ENCODE measurements around the gene CD101.
A peak's percentile ranks its signal among the peaks of the same experiment; 100 is the strongest.

The CD101 gene, protein sequence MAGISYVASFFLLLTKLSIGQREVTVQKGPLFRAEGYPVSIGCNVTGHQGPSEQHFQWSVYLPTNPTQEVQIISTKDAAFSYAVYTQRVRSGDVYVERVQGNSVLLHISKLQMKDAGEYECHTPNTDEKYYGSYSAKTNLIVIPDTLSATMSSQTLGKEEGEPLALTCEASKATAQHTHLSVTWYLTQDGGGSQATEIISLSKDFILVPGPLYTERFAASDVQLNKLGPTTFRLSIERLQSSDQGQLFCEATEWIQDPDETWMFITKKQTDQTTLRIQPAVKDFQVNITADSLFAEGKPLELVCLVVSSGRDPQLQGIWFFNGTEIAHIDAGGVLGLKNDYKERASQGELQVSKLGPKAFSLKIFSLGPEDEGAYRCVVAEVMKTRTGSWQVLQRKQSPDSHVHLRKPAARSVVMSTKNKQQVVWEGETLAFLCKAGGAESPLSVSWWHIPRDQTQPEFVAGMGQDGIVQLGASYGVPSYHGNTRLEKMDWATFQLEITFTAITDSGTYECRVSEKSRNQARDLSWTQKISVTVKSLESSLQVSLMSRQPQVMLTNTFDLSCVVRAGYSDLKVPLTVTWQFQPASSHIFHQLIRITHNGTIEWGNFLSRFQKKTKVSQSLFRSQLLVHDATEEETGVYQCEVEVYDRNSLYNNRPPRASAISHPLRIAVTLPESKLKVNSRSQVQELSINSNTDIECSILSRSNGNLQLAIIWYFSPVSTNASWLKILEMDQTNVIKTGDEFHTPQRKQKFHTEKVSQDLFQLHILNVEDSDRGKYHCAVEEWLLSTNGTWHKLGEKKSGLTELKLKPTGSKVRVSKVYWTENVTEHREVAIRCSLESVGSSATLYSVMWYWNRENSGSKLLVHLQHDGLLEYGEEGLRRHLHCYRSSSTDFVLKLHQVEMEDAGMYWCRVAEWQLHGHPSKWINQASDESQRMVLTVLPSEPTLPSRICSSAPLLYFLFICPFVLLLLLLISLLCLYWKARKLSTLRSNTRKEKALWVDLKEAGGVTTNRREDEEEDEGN

DNA sequence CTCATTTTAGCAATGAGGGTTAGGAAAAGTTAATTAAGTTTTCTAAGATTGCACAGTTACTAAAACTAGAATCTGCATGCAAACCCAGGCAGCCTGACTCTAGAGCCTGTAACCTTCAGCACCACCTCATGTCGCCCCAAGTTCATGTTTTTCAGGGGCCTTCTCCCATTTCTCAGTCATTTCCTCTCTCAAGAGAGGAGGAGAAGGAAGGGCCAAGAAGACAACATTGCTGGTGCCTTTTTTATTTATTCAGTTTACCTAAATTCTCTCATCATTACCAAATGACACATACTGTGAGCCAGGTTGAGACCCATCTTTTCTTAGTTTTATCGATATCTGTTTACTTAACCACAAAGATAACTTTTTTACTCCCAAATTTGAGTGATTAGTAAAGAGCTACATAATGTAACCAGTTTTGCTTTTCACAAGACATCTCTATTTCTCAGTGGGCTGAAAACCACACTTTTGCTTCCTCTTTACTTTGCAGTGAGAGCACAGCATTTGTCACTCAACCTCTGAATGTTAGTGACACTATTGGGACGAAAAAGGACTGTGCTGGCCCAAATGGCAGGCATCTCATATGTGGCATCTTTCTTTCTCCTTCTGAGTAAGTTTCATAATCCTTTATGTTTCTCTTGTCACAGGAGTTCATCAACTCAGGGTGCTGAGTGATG, at the start of gene CD101:
CD101 (plus strand) TSS at position 507 of the 674 bp plus-strand sequence; CDS start at position 565, 58 bp downstream.
- in situ Hi-C loops (cut with MboI; ENCODE audit: low sequenced_read_pairs, unreplicated experiment) = no loop called here
- TF ChIP-seq, protein P1, sequence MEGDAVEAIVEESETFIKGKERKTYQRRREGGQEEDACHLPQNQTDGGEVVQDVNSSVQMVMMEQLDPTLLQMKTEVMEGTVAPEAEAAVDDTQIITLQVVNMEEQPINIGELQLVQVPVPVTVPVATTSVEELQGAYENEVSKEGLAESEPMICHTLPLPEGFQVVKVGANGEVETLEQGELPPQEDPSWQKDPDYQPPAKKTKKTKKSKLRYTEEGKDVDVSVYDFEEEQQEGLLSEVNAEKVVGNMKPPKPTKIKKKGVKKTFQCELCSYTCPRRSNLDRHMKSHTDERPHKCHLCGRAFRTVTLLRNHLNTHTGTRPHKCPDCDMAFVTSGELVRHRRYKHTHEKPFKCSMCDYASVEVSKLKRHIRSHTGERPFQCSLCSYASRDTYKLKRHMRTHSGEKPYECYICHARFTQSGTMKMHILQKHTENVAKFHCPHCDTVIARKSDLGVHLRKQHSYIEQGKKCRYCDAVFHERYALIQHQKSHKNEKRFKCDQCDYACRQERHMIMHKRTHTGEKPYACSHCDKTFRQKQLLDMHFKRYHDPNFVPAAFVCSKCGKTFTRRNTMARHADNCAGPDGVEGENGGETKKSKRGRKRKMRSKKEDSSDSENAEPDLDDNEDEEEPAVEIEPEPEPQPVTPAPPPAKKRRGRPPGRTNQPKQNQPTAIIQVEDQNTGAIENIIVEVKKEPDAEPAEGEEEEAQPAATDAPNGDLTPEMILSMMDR (IDR thresholded peaks at IDR 0.05; ENCODE audit: borderline replicate concordance, control extremely low read depth, extremely low read depth, insufficient read depth, missing control alignments) = no peak

DNA sequence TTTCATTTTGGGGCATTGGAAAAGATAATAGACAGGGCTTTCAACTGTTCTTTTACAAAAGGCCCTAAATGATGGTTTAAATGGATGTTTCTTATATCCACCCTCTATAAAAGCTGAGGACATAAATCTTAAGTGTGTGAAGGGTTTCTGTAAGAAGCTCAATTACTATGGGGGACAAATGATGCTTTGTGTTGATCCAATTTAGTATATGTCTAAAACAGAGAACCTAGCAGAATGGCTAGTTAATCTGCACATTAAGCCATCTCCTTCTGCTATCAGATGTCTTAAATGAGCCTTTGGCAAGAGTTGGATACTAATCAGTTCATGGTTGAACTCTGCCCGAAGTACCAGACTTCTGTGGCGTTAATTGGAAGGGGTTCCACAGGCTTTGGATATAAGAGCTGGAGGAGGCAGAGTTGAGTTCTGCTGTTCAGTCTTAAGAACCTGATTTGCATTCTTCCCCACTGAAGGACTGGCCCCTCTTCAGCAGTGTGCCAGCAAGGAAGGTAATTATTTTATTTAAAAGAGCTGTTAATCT, 48.8 kb upstream of the CD101 start:
- TF ChIP-seq, protein P1 (IDR thresholded peaks at IDR 0.05; ENCODE audit: borderline replicate concordance, control extremely low read depth, extremely low read depth, insufficient read depth, missing control alignments) = no peak
- in situ Hi-C loops (cut with MboI; ENCODE audit: low sequenced_read_pairs, unreplicated experiment) = no loop called here
- DNase-seq (ENCODE audit: low spot score) = no peak

More for the DNA sequence above, at the start of gene CD101:
- DNase-seq (ENCODE audit: low spot score) = peak; percentile 66

DNA sequence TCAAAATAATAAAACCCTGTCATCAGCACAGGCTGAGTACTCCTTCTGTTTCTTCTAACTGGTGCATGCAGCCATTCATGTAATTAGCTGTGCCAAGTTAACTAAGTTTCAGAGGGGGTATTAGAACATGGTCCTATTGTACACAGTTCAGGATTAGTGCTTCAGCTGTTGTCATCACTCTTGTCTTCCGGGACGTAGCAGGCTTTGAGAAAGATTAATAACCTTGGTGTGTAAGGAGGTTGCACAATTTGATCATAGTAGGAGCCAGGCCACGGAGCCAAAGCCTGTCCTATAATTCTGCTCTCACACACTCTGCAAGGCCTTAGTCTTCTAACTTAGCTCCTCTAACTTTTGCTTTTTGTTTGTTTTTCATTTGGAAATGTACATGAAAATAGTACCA, 47.1 kb upstream of the CD101 start:
- in situ Hi-C loops (cut with MboI; ENCODE audit: low sequenced_read_pairs, unreplicated experiment) = no loop called here
- DNase-seq (ENCODE audit: low spot score) = no peak
- TF ChIP-seq, protein P1 (IDR thresholded peaks at IDR 0.05; ENCODE audit: borderline replicate concordance, control extremely low read depth, extremely low read depth, insufficient read depth, missing control alignments) = no peak

DNA sequence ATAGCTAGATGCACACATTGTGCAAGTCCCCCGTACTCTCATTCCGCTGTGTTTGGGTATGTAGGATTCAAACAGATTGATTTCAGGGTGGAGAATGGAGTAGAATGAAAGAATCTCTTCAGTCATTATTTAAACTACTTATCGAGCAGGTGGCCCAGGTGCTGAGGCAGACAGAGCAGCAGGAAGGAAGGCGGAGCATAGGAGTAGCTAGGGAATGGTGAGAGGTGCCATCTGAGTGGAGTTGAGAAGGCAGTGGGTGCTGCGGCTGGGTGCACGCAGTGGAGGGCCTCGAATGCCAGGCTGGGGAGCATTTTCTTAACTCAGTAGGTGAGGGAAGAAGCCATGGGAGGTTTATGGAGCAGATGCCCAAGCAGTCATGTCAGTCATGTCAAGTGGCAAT, 45.2 kb upstream of the CD101 start:
- in situ Hi-C loops (cut with MboI; ENCODE audit: low sequenced_read_pairs, unreplicated experiment) = no loop called here
- no peak for DNase-seq (ENCODE audit: low spot score)
- TF ChIP-seq, protein P1 (IDR thresholded peaks at IDR 0.05; ENCODE audit: borderline replicate concordance, control extremely low read depth, extremely low read depth, insufficient read depth, missing control alignments) = no peak

DNA sequence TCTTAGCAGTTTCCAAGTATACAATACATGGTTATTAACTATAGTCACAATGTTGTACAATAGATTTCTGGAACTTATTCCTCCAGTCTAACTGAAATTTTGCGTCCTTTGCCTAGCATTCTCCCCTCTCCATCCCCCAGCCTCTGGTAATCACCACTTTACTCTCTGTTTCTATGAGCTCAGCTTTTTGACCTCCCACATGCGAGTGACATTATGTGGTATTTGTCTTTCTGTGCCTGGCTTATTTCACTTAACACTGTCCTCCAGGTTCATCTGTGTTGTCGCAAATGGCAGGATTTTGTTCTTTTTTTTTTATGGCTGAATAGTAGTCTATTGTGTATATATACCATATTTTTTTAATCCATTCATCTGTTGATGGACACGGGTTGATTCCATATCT, 43.9 kb upstream of the CD101 start:
- in situ Hi-C loops (cut with MboI; ENCODE audit: low sequenced_read_pairs, unreplicated experiment) = no loop called here
- TF ChIP-seq, protein P1 (IDR thresholded peaks at IDR 0.05; ENCODE audit: borderline replicate concordance, control extremely low read depth, extremely low read depth, insufficient read depth, missing control alignments) = no peak
- DNase-seq (ENCODE audit: low spot score) = no peak

DNA sequence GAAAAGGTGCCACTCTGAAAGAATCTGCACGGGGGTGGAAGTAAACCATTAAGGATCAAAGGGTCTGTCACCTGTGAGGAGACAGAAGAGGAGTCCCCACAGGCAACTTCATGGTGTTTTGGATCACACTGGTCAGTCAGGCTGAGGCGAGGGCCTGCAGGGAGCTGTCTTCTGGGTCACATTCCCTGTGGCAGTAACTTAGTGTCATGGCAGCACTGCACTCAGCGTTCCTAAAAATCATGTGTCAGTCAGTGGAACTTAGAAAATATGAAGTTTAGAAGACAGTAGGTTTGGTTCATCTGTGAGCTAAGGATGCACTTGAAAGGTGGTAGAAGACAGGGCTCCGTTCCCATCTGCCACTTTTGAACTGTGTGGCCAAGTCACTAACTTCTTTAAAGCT, 43.5 kb upstream of the CD101 start:
- in situ Hi-C loops (cut with MboI; ENCODE audit: low sequenced_read_pairs, unreplicated experiment) = no loop called here
- DNase-seq (ENCODE audit: low spot score) = no peak
- TF ChIP-seq, protein P1 (IDR thresholded peaks at IDR 0.05; ENCODE audit: borderline replicate concordance, control extremely low read depth, extremely low read depth, insufficient read depth, missing control alignments) = no peak

All from GM13976 (cell line).